Stimulated activated CD4-positive, alpha-beta T cell treated with anti-CD3 and anti-CD28 coated beads, TNF-alpha, amount 100 ng/mL, for 4 hours (primary cell): ENCODE data around the gene ENKUR.
"Not testable (repeated sequence)": the region's sequence is repeated elsewhere in the genome, so short reads cannot be mapped to it uniquely, and the experiment has no call there.

Source experiments
- DNase-seq, 3 experiments: peaks; one replicate each; pipeline ENCODE4 v3.0.0-alpha.2; 2020; ENCODE audit warnings: low read depth in 3 of 3

The ENKUR gene

GRCh38 chr10:25023278-25023677 lies 7.3 kb upstream of the ENKUR start:
- no peak for DNase-seq

GRCh38 chr10:25018703-25019102 lies 2.7 kb upstream of the ENKUR start:
- no peak for DNase-seq

GRCh38 chr10:25017661-25018060 lies 1.7 kb upstream of the ENKUR start:
- no peak for DNase-seq

GRCh38 chr10:25017154-25017590 lies 1.2 kb upstream of the ENKUR start:
- DNase-seq = peak in 1 of 3 experiments; percentile 3

GRCh38 chr10:25016376-25017153 lies 607 bp upstream of the ENKUR start, which contains the start of gene THNSL1:
THNSL1 (plus strand) TSS chr10:25016612; CDS start chr10:25023224, 6,612 bp downstream.
- DNase-seq = peak; percentile 91 to 98 (median 96)

- DNase-seq = no peak
Observed at GRCh38 chr10:25014579-25014978, 1.4 kb downstream of the ENKUR start.

- DNase-seq = not testable (repeated sequence)
Observed at GRCh38 chr10:25011591-25011990, 4.4 kb downstream of the ENKUR start.

- DNase-seq = no peak
Observed at GRCh38 chr10:24998044-24998443, 17.9 kb downstream of the ENKUR start.

GRCh38 chr10:24995072-24995471 lies 20.9 kb downstream of the ENKUR start:
- DNase-seq = no peak

GRCh38 chr10:24993237-24993958 lies 22.6 kb downstream of the ENKUR start:
- DNase-seq = no peak

GRCh38 chr10:24992512-24993133 lies 23.3 kb downstream of the ENKUR start:
- DNase-seq = no peak

- DNase-seq = no peak
Observed at GRCh38 chr10:24991298-24991697, 24.7 kb downstream of the ENKUR start.

- DNase-seq = no peak
Observed at GRCh38 chr10:24989867-24990266, 26.1 kb downstream of the ENKUR start.

- no peak for DNase-seq
Observed at GRCh38 chr10:24988831-24989640, 26.9 kb downstream of the ENKUR start.

- DNase-seq = no peak
Observed at GRCh38 chr10:24984906-24985305, 31.1 kb downstream of the ENKUR start.

GRCh38 chr10:24983946-24984345 lies 32.0 kb downstream of the ENKUR start:
- DNase-seq = no peak

GRCh38 chr10:24983130-24983529 lies 32.8 kb downstream of the ENKUR start:
- DNase-seq = no peak

- no peak for DNase-seq
Observed at GRCh38 chr10:24982319-24983112, 33.4 kb downstream of the ENKUR start.

GRCh38 chr10:24981161-24981710 lies 34.7 kb downstream of the ENKUR start:
- DNase-seq = no peak

GRCh38 chr10:24979685-24980084 lies 36.3 kb downstream of the ENKUR start:
- DNase-seq = no peak

- DNase-seq = no peak
Observed at GRCh38 chr10:24974976-24975375, 41.0 kb downstream of the ENKUR start.
